Caco-2 (cell line): ENCODE data around the gene ATP8A2. TPM values are rescaled to one million over a fixed set of nuclear protein-coding genes. Genes with fewer than 3 reads are reported as not detected.

Experiments used
- BruUV-seq: library from RNA; stranded (reverse); fragments of 400-500 nt; replicated peaks from 2 replicates; lab custom pipeline; 2021; lab: Mats Ljungman, UMichigan
- CTCF ChIA-PET: fragments of 300-600 bp; sonication (Branson Sonifier 250); formaldehyde crosslinking; loops from one replicate; lab custom pipeline; 2022; ENCODE audit warnings: antibody characterized with exemption; lab: Charles Lee
- POLR2A ChIA-PET: fragments of 300-600 bp; sonication (Branson Sonifier 250); formaldehyde crosslinking; loops from one replicate; lab custom pipeline; 2022; ENCODE audit warnings: antibody characterized with exemption; lab: Charles Lee
- DNase-seq, 2 experiments: peaks; one replicate each; pipeline versions ENCODE4 v3.0.0 to v3.0.0-alpha.2; 2020 to 2022
- H3K27me3 ChIP-seq: replicated peaks from 2 replicates; pipeline ENCODE4 v1.6.0; 2011; ENCODE audit warnings: low read length; ENCODE audit not compliant: control insufficient read depth, insufficient read depth
- H3K36me3 ChIP-seq: 2 replicates; pipeline ENCODE4 v1.5.1; 2011; ENCODE audit warnings: low read length; ENCODE audit not compliant: control insufficient read depth, insufficient read depth
- H3K4me1 ChIP-seq: fragments of 250-450 bp; sonication (Bioruptor Pico); 2 replicates; pipeline ENCODE4 v1.5.1; 2020; ENCODE audit warnings: mild to moderate bottlenecking
- H3K4me3 ChIP-seq: 2 replicates; pipeline ENCODE4 v1.5.1; 2011; ENCODE audit warnings: low read depth, mild to moderate bottlenecking, control low read depth, low read length
- H3K9me3 ChIP-seq: fragments of 250-450 bp; sonication (Bioruptor Pico); 2 replicates; pipeline ENCODE4 v1.5.1; 2020; ENCODE audit warnings: mild to moderate bottlenecking, moderate library complexity
- H3K27ac Mint-ChIP-seq: one replicate; pipeline ENCODE4 v1.8.0; 2022; ENCODE audit warnings: mixed read lengths; ENCODE audit not compliant: unreplicated experiment
- H3K27me3 Mint-ChIP-seq: one replicate; pipeline ENCODE4 v1.8.0; 2022; ENCODE audit warnings: mixed read lengths; ENCODE audit not compliant: insufficient read depth, unreplicated experiment
- H3K36me3 Mint-ChIP-seq: one replicate; pipeline ENCODE4 v1.8.0; 2022; ENCODE audit warnings: mild to moderate bottlenecking, mixed read lengths; ENCODE audit not compliant: insufficient read depth, unreplicated experiment
- H3K4me1 Mint-ChIP-seq: one replicate; pipeline ENCODE4 v1.8.0; 2022; ENCODE audit warnings: low read depth, mixed read lengths; ENCODE audit not compliant: unreplicated experiment
- H3K4me3 Mint-ChIP-seq: one replicate; pipeline ENCODE4 v1.8.0; 2022; ENCODE audit warnings: mild to moderate bottlenecking, moderate library complexity, mixed read lengths; ENCODE audit not compliant: unreplicated experiment
- H3K9me3 Mint-ChIP-seq: one replicate; pipeline ENCODE4 v1.8.0; 2022; ENCODE audit warnings: mixed read lengths; ENCODE audit not compliant: unreplicated experiment
- intact Hi-C: fragments of 100-400 bp; cut with micrococcal nuclease; formaldehyde crosslinking; loops from one replicate; pipeline ENCODE4 v1.10.0; 2022; ENCODE audit not compliant: unreplicated experiment
- total RNA-seq: library from RNA; stranded (reverse); gene quantifications from 2 replicates; pipeline ENCODE4 v1.2.3, GENCODE V29; 2022
- TF ChIP-seq, protein P1 (sequence below), 2 experiments: fragments of 200-600 bp in 1 of 2; IDR thresholded peaks; 1 replicate in 1 of 2; 2 replicates in 1 of 2; pipeline versions ENCODE4 v1.5.1 to v1.8.0; 2011 to 2022; ENCODE audit warnings: antibody characterized with exemption in 1 of 2, control low read depth in 1 of 2, inconsistent platforms in 1 of 2, low read depth in 1 of 2, low read length in 1 of 2, mild to moderate bottlenecking in 1 of 2, moderate library complexity in 1 of 2; ENCODE audit not compliant: insufficient read depth in 1 of 2, severe bottlenecking in 1 of 2, unreplicated experiment in 1 of 2

ATP8A2 gene
- total RNA-seq, 1 experiment from 2014 or later = 0.05 TPM

GRCh38 chr13:25490236-25490635 lies 118.5 kb downstream of the ATP8A2 start:
- Mint-ChIP-seq H3K27me3 (peaks cover 28% of the 10 kb centered on the region), H3K27ac (no peak overlapping the region), H3K4me1 (no peaks in the 10 kb centered on the region), H3K36me3 (no peaks in the 10 kb centered on the region), H3K9me3 (no peaks in the 10 kb centered on the region), H3K4me3 (no peak overlapping the region)
- no peaks in the 10 kb centered on the region for H3K4me1 ChIP-seq
- DNase-seq = no peak
- no peaks in the 10 kb centered on the region for H3K9me3 ChIP-seq
- CTCF ChIA-PET = no interaction called here
- POLR2A ChIA-PET = no interaction called here
- BruUV-seq = no TSS peak
- TF ChIP-seq, protein P1, sequence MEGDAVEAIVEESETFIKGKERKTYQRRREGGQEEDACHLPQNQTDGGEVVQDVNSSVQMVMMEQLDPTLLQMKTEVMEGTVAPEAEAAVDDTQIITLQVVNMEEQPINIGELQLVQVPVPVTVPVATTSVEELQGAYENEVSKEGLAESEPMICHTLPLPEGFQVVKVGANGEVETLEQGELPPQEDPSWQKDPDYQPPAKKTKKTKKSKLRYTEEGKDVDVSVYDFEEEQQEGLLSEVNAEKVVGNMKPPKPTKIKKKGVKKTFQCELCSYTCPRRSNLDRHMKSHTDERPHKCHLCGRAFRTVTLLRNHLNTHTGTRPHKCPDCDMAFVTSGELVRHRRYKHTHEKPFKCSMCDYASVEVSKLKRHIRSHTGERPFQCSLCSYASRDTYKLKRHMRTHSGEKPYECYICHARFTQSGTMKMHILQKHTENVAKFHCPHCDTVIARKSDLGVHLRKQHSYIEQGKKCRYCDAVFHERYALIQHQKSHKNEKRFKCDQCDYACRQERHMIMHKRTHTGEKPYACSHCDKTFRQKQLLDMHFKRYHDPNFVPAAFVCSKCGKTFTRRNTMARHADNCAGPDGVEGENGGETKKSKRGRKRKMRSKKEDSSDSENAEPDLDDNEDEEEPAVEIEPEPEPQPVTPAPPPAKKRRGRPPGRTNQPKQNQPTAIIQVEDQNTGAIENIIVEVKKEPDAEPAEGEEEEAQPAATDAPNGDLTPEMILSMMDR (IDR thresholded peaks at IDR 0.05; ENCODE audit: insufficient read depth in 1 of 2, low read depth in 1 of 2, low read length in 1 of 2, severe bottlenecking in 1 of 2, unreplicated experiment in 1 of 2) = no peak
- H3K27me3 ChIP-seq = no peaks in the 10 kb centered on the region
- no peaks in the 10 kb centered on the region for H3K36me3 ChIP-seq
- intact Hi-C loops = no loop called here
- H3K4me3 ChIP-seq = no peak overlapping the region

DNA sequence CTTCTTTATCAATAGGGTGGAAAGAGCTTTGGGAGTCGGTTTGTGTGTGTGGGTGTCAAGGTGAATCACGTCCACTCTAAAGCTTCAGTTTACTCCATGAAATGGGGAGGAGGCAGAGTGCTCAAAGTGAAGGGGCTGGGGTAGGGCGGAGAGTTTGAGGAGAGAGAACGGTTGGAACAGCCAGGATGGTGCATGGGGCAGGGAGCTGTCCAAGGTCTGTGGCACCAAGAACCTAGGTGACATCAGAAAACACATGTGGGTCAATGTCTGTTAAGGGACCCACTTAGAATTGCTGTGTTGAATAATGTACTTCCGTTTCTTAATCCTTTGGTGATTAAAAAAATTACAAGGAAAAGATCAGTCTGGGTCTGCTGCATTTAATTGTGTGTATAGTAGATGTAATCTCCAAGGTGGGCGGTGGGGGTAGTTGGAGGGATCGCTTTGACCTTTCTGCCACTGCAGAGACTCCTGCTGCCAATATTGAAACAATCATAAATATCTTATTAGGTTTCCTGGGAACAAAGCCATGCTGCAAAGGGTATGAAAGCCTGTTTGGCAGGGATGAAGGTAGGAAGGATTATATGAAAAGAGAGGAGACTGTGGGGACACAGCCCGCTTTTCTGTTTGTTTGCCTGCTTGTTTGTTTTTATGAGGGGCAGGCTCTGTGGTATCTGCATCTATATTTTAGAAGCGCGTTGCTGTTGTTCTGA lies 122.3 kb downstream of the ATP8A2 start:
- peak in 1 of 2 experiments; percentile 13 for DNase-seq

DNA sequence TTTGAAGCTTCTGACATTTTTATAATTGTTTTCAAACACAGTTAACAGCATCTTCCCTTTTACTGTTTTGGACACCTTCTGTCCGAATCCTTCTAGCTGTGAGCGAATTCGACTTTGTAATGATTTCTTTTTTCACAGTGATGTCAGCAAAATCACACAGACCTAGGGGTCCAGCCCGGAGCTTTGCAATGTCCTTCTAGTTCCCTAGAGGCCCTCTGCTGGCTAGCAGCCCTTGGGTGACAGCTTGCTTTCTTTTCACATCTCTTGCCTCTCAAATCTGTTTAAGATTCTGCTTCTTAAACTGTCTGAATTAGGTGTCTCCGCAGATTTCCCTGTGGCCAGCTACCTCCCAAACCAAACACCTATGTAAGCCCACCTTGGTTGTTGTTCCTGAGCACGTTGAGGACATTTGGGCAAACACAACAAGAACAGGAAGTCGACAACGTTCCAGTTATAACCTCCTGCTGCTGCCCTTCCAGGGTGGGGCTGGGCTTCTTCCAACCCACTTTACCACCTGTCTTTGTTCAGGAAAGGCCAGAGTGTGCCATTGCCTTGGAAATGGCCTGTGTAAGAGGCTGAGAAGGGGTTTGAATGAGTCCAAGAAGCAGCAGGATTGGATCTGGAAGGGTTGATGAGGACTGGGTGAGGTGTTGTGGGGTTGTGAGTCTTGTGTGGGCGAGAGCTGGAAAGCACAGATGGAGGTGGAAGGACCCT lies 123.1 kb downstream of the ATP8A2 start:
- no peak overlapping the region for H3K4me3 Mint-ChIP-seq
- intact Hi-C loops = no loop called here
- no peaks in the 10 kb centered on the region for H3K36me3 Mint-ChIP-seq
- POLR2A ChIA-PET = no interaction called here
- Histone ChIP-seq H3K9me3 (no peaks in the 10 kb centered on the region), H3K27me3 (no peaks in the 10 kb centered on the region), H3K4me1 (no peaks in the 10 kb centered on the region), H3K36me3 (no peaks in the 10 kb centered on the region), H3K4me3 (no peak overlapping the region)
- peaks cover 16% of the 10 kb centered on the region for H3K27me3 Mint-ChIP-seq
- CTCF ChIA-PET = no interaction called here
- no peaks in the 10 kb centered on the region for H3K4me1 Mint-ChIP-seq
- no TSS peak for BruUV-seq
- TF ChIP-seq, protein P1 (IDR thresholded peaks at IDR 0.05; ENCODE audit: insufficient read depth in 1 of 2, low read depth in 1 of 2, low read length in 1 of 2, severe bottlenecking in 1 of 2, unreplicated experiment in 1 of 2) = no peak
- DNase-seq = no peak
- no peaks in the 10 kb centered on the region for H3K9me3 Mint-ChIP-seq
- no peak overlapping the region for H3K27ac Mint-ChIP-seq

More for the DNA sequence above, 122.3 kb downstream of the ATP8A2 start:
- ChIA-PET CTCF (no interaction called here), POLR2A (no interaction called here)
- H3K27ac Mint-ChIP-seq = no peak overlapping the region
- Histone ChIP-seq H3K4me3 (no peak overlapping the region), H3K27me3 (no peaks in the 10 kb centered on the region), H3K9me3 (no peaks in the 10 kb centered on the region), H3K36me3 (no peaks in the 10 kb centered on the region), H3K4me1 (no peaks in the 10 kb centered on the region)
- no peak overlapping the region for H3K4me3 Mint-ChIP-seq
- intact Hi-C loops = no loop called here
- TF ChIP-seq, protein P1 (IDR thresholded peaks at IDR 0.05; ENCODE audit: insufficient read depth in 1 of 2, low read depth in 1 of 2, low read length in 1 of 2, severe bottlenecking in 1 of 2, unreplicated experiment in 1 of 2) = no peak
- H3K27me3 Mint-ChIP-seq = peaks cover 21% of the 10 kb centered on the region
- BruUV-seq = no TSS peak
- no peaks in the 10 kb centered on the region for H3K4me1 Mint-ChIP-seq
- no peaks in the 10 kb centered on the region for H3K9me3 Mint-ChIP-seq
- no peaks in the 10 kb centered on the region for H3K36me3 Mint-ChIP-seq
